K562 (cell line): ENCODE data around the gene ZNF366. TPM values are rescaled to one million over a fixed set of nuclear protein-coding genes. Genes with fewer than 3 reads are reported as not detected.

Source experiments
- ATAC-seq: fragments of 200-7000 bp; cut with Tn5 transposase; 3 replicates; pipeline ENCODE4 v1.9.1; 2020; ENCODE audit warnings: moderate library complexity
- BruUV-seq: library from RNA; stranded (reverse); fragments of 400-500 nt; replicated peaks from 2 replicates; lab custom pipeline; 2021; lab: Mats Ljungman, UMichigan
- CTCF ChIA-PET: fragments of 300-600 bp; formaldehyde crosslinking; extraction: SDS; loops from one replicate; lab custom pipeline; 2021; ENCODE audit warnings: low intra/inter-chr PET ratio; lab: Yijun Ruan, JAX
- POLR2A ChIA-PET: fragments of 300-600, 350-650 bp; sonication (Branson Sonifier 250); formaldehyde crosslinking; extraction: SDS; loops from one replicate; lab custom pipeline; 2021; ENCODE audit warnings: antibody characterized with exemption, inconsistent platforms; lab: Yijun Ruan, JAX
- DNase-seq, 4 experiments: peaks; one replicate each; pipeline versions ENCODE4 v3.0.0 to v3.0.0-alpha.2; 2011 to 2018; ENCODE audit warnings: low spot score in 3 of 4, mixed read lengths in 3 of 4; ENCODE audit errors: extremely low read depth in 1 of 4
- FAIRE-seq: peaks from 2 replicates; lab custom pipeline; 2011; peaks lifted over from hg19 to GRCh38; lab: Jason Lieb, UNC
- H2AFZ ChIP-seq: 2 replicates; pipeline ENCODE4 v1.6.0; 2011; ENCODE audit warnings: low read depth, low read length, control low read depth, inconsistent platforms
- H3K27ac ChIP-seq: fragments of 200-600 bp; 3 replicates; pipeline ENCODE4 v1.8.0; 2011; ENCODE audit warnings: low read depth, mild to moderate bottlenecking, control low read depth, inconsistent platforms, low read length, moderate library complexity, mixed read lengths; ENCODE audit errors: extremely low read depth
- H3K27me3 ChIP-seq, 2 experiments: fragments of 300-600 bp in 1 of 2; 2 replicates in 1 of 2; 3 replicates in 1 of 2; pipeline versions ENCODE4 v1.6.0 to v1.8.0; 2011; ENCODE audit warnings: inconsistent platforms in 2 of 2, low read length in 2 of 2, mild to moderate bottlenecking in 1 of 2, mixed read lengths in 1 of 2, moderate library complexity in 1 of 2; ENCODE audit not compliant: control insufficient read depth in 2 of 2, insufficient read depth in 2 of 2
- H3K36me3 ChIP-seq: fragments of 300-600 bp; 3 replicates; pipeline ENCODE4 v1.8.0; 2011; ENCODE audit warnings: mild to moderate bottlenecking, low read length, inconsistent platforms; ENCODE audit not compliant: control insufficient read depth, insufficient read depth
- H3K4me1 ChIP-seq, 2 experiments: fragments of 200-600 bp in 1 of 2; replicated peaks in 1 of 2; 2 replicates in 1 of 2; 3 replicates in 1 of 2; pipeline versions ENCODE4 v1.5.1 to v1.8.0; 2011; ENCODE audit warnings: inconsistent platforms in 2 of 2, low read length in 2 of 2, mild to moderate bottlenecking in 1 of 2, mixed read lengths in 1 of 2, moderate library complexity in 1 of 2; ENCODE audit not compliant: control insufficient read depth in 2 of 2, insufficient read depth in 2 of 2
- H3K4me2 ChIP-seq: 2 replicates; pipeline ENCODE4 v1.6.1; 2011; ENCODE audit warnings: low read length, control low read depth, inconsistent platforms, mixed read lengths; ENCODE audit not compliant: insufficient read depth
- H3K4me3 ChIP-seq: fragments of 200-600 bp; sonication (generic), shearing (Covaris generic); 2 replicates; pipeline ENCODE4 v1.5.1; 2016; ENCODE audit warnings: control low read depth, inconsistent platforms
- H3K79me2 ChIP-seq: fragments of 200-600 bp; 3 replicates; pipeline ENCODE4 v1.8.0; 2011; ENCODE audit warnings: low read length, inconsistent platforms; ENCODE audit not compliant: control insufficient read depth, insufficient read depth
- H3K9ac ChIP-seq, 2 experiments: 2 replicates each; pipeline versions ENCODE4 v1.6.0 to v1.6.1; 2011; ENCODE audit warnings: low read depth in 2 of 2, low read length in 2 of 2, control low read depth in 1 of 2, inconsistent platforms in 1 of 2, mild to moderate bottlenecking in 1 of 2, mixed read lengths in 1 of 2; ENCODE audit not compliant: insufficient read depth in 1 of 2
- H3K9me1 ChIP-seq: one replicate; pipeline ENCODE4 v1.6.0; 2011; ENCODE audit warnings: inconsistent platforms, mild to moderate bottlenecking, low read length, moderate library complexity; ENCODE audit not compliant: control insufficient read depth, insufficient read depth
- H3K9me3 ChIP-seq: replicated peaks from 2 replicates; pipeline ENCODE4 v1.5.1; 2011; ENCODE audit warnings: low read depth, low read length, inconsistent platforms; ENCODE audit not compliant: control insufficient read depth, insufficient read depth
- H4K20me1 ChIP-seq: replicated peaks from 2 replicates; pipeline ENCODE4 v1.6.1; 2011; ENCODE audit warnings: low read length, inconsistent platforms, mixed read lengths; ENCODE audit not compliant: control insufficient read depth, insufficient read depth
- ADNP ChIP-seq: fragments of 200-800 bp; sonication (Bioruptor generic); IDR thresholded peaks from 2 replicates; pipeline ENCODE4 v1.6.1; 2016; ENCODE audit warnings: missing genetic modification characterization, missing compliant biosample characterization
- ATF1 ChIP-seq, 2 experiments: fragments of 450-650 bp in 1 of 2; IDR thresholded peaks; 2 replicates each; pipeline ENCODE4 v1.6.1; 2016; ENCODE audit warnings: missing compliant biosample characterization in 1 of 2, missing genetic modification characterization in 1 of 2
- MTA1 ChIP-seq: fragments of 450-650 bp; IDR thresholded peaks from 2 replicates; pipeline ENCODE4 v1.6.1; 2017; ENCODE audit warnings: borderline replicate concordance
- NELFE ChIP-seq: IDR thresholded peaks from 2 replicates; pipeline ENCODE4 v1.6.1; 2011; ENCODE audit warnings: mild to moderate bottlenecking; ENCODE audit not compliant: insufficient read depth, insufficient read length
- NR2C2 ChIP-seq, 2 experiments: fragments of 200-800 bp in 1 of 2; sonication (Bioruptor generic) in 1 of 2; sonication (generic) in 1 of 2; formaldehyde crosslinking in 1 of 2; IDR thresholded peaks; 2 replicates each; pipeline versions ENCODE4 v1.6.1 to v1.8.0; 2016 to 2022; ENCODE audit warnings: mild to moderate bottlenecking in 1 of 2, missing compliant biosample characterization in 1 of 2, missing genetic modification characterization in 1 of 2, missing genetic modification reagents in 1 of 2
- POLR3G ChIP-seq: IDR thresholded peaks from 2 replicates; pipeline ENCODE4 v1.6.1; 2011; ENCODE audit not compliant: insufficient read length, insufficient replicate concordance; ENCODE audit errors: extremely low read depth
- RBM15 ChIP-seq: fragments of 200-400 bp; formaldehyde crosslinking; IDR thresholded peaks from 2 replicates; pipeline ENCODE4 v1.6.1; 2018; ENCODE audit warnings: mild to moderate bottlenecking, low read length, moderate library complexity; ENCODE audit not compliant: insufficient read depth
- STAT5A ChIP-seq: IDR thresholded peaks from 2 replicates; pipeline ENCODE4 v1.6.1; 2012; ENCODE audit warnings: low read length, inconsistent platforms, borderline replicate concordance
- ZNF217 ChIP-seq: sonication (generic); formaldehyde crosslinking; IDR thresholded peaks from 2 replicates; pipeline ENCODE4 v1.8.0; 2022; ENCODE audit warnings: mild to moderate bottlenecking, missing genetic modification reagents
- ZNF766 ChIP-seq: fragments of 200-800 bp; sonication (Bioruptor generic); conservative IDR thresholded peaks from 2 replicates; pipeline ENCODE4 v1.6.1; 2016; ENCODE audit warnings: missing genetic modification characterization, missing compliant biosample characterization
- WGBS: fragments of 100-300 bp; shearing (Covaris generic); methylation state at CpG from one replicate; pipeline ENCODE4 v1.1.6; 2016; ENCODE audit warnings: low coverage, mixed read lengths; ENCODE audit not compliant: insufficient coverage; ENCODE audit errors: missing lambda C conversion rate; 5-methylcytosine and 5-hydroxymethylcytosine counted together
- in situ Hi-C: fragments of 300-500 bp; cut with MboI; formaldehyde crosslinking; loops from 4 replicates; pipeline ENCODE4 v1.15.0; 2018; ENCODE audit warnings: inconsistent platforms, mixed read lengths
- intact Hi-C: fragments of 100-400 bp; cut with micrococcal nuclease; formaldehyde crosslinking; loops from 2 replicates; pipeline ENCODE4 v1.14.2; 2022
- polyA plus RNA-seq, 8 experiments: library from polyadenylated mRNA; depleted of rRNA in 4 of 8; stranded (reverse) in 5 of 8; unstranded in 3 of 8; fragments of >200 nt; fragmentation: Nextera tagmentation in 2 of 8; fragmentation: Illumina TruSeq in 1 of 8; extraction: Ambion mirVana in 2 of 8; extraction: Trizol in 1 of 8; gene quantifications; 2 replicates each; pipeline versions ENCODE4 v1.2.1 to v1.2.3, GENCODE V29; 2011 to 2014; ENCODE audit warnings: inconsistent platforms in 1 of 8, missing spikeins in 1 of 8
- total RNA-seq, 7 experiments: library from RNA; depleted of rRNA in 6 of 7; stranded (reverse); fragments of >200 nt in 6 of 7; fragmentation: Illumina TruSeq in 2 of 7; extraction: Trizol in 2 of 7; gene quantifications; 2 replicates each; pipeline versions ENCODE4 v1.2.1 to v1.2.3, GENCODE V29; 2011 to 2021; ENCODE audit warnings: low replicate concordance in 1 of 7

ZNF366 gene
- total and polyA plus RNA-seq, 9 of the 15 experiments (the other 6 are each of a cell fraction or from before 2014, with no cell fraction given), result not detected

DNA sequence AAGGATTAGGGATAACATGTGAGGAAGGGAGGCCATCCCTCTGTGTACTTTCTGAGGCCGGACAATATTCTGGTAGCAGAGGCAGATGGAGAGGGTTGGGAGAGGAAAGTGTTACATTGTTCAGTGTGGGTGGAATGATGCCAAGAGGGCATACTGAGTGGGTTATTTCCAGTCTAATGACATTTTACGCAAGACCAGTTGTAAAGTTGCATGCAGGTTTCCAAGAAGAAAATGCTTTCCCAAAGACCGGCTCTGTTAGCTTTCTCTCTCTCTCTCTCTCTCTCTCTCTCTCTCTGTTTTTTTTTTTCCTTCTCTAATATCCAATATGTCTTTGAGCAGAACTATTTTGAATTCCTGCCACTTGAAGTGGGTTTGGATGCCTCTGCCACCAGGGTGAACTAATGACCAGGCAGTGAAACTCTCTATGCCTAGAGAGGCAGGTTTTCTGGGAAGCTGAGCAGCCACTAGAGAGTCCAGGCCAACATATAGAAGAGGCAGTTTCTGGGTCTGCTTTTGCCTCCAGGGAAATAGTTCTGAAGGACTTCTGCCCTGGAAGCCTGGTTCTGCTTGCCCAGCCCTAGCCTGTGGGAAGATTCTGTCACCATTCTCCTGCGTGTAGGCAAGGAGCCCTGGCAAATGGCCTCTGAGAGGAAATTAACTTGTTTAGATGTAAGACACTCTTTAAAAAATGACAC is 24.4 kb upstream of the ZNF366 start:
- Histone ChIP-seq H3K9me3 (no peaks in the 10 kb centered on the region), H3K27me3 (no peaks in the 10 kb centered on the region), H3K79me2 (no peaks in the 10 kb centered on the region), H3K4me1 (no peaks in the 10 kb centered on the region), H3K9ac (no peak overlapping the region), H3K27ac (no peak overlapping the region), H3K4me3 (no peak overlapping the region), H4K20me1 (no peaks in the 10 kb centered on the region), H3K36me3 (no peaks in the 10 kb centered on the region), H3K9me1 (no peaks in the 10 kb centered on the region), H2AFZ (no peak overlapping the region), H3K4me2 (no peak overlapping the region)
- TF ChIP-seq ATF1 (CRISPR knock-in tag; IDR thresholded peaks at IDR 0.05) (no peak), ATF1 (tag; IDR thresholded peaks at IDR 0.05) (no peak), STAT5A (no peak), MTA1 (no peak), ZNF217 (CRISPR knock-in tag) (no peak), ADNP (no peak), RBM15 (no peak), NELFE (no peak), POLR3G (no peak), NR2C2 (CRISPR knock-in tag; IDR thresholded peaks at IDR 0.05) (no peak), NR2C2 (tag; IDR thresholded peaks at IDR 0.05) (no peak), ZNF766 (CRISPR knock-in tag) (no peak)
- intact Hi-C loops, result no loop called here
- WGBS, result 85% methylated on average over 3 of the region's 4 CpGs
- POLR2A ChIA-PET, result interaction anchor here (0.6 kb wide), 1 partner anchor 108 kb away, joined by 4 read pairs; no protein-coding TSS in a partner anchor
- ATAC-seq, result no peak
- in situ Hi-C loops, result no loop called here
- CTCF ChIA-PET, result no interaction called here
- BruUV-seq, result no TSS peak
- FAIRE-seq, result no peak
- no peak for DNase-seq
